GM12878 (cell line): ENCODE data around the gene DTWD2. TPM values are rescaled to one million over a fixed set of nuclear protein-coding genes. Genes with fewer than 3 reads are reported as not detected.

Source experiments
- ATAC-seq: fragments of 200-7000 bp; cut with Tn5 transposase; 3 replicates; pipeline ENCODE4 v1.9.1; 2020; ENCODE audit warnings: mild to moderate bottlenecking, moderate library complexity
- BruUV-seq: library from RNA; stranded (reverse); fragments of 400-500 nt; replicated peaks from 2 replicates; lab custom pipeline; 2021; lab: Mats Ljungman, UMichigan
- CTCF ChIA-PET: fragments of 300-600 bp; sonication (Branson Sonifier 250); formaldehyde crosslinking; extraction: SDS; loops from one replicate; lab custom pipeline; 2021; ENCODE audit warnings: inconsistent platforms; lab: Yijun Ruan, JAX
- POLR2A ChIA-PET: fragments of 350-600 bp; formaldehyde crosslinking; extraction: SDS; loops from one replicate; lab custom pipeline; 2021; ENCODE audit warnings: inconsistent platforms; lab: Charles Lee
- RAD21 ChIA-PET: fragments of 300-600 bp; sonication (Branson Sonifier 250); formaldehyde crosslinking; loops from one replicate; lab custom pipeline; 2023; ENCODE audit warnings: antibody characterized with exemption; ENCODE audit not compliant: unreplicated experiment; lab: Charles Lee
- SMC1A ChIA-PET: fragments of 300-600 bp; sonication (Branson Sonifier 250); formaldehyde crosslinking; loops from one replicate; lab custom pipeline; 2023; ENCODE audit not compliant: unreplicated experiment, uncharacterized antibody; lab: Charles Lee
- DNase-seq: peaks from one replicate; pipeline ENCODE4 v3.0.0-alpha.2; 2011; ENCODE audit warnings: low read depth, low spot score
- FAIRE-seq: peaks from 3 replicates; lab custom pipeline; 2011; peaks lifted over from hg19 to GRCh38; lab: Jason Lieb, UNC
- H2AFZ ChIP-seq: 2 replicates; pipeline ENCODE4 v1.6.0; 2011; ENCODE audit warnings: low read depth, low read length, control low read depth; ENCODE audit not compliant: control insufficient read depth
- H3K27ac ChIP-seq: 2 replicates; pipeline ENCODE4 v1.5.1; 2011; ENCODE audit warnings: control low read depth; ENCODE audit not compliant: control insufficient read depth, insufficient read depth
- H3K27me3 ChIP-seq, 2 experiments: replicated peaks in 1 of 2; 2 replicates each; pipeline versions ENCODE4 v1.6.0 to v1.6.1; 2011; ENCODE audit warnings: low read length in 1 of 2; ENCODE audit not compliant: control insufficient read depth in 2 of 2, insufficient read depth in 2 of 2
- H3K36me3 ChIP-seq, 2 experiments: 2 replicates each; pipeline ENCODE4 v1.5.1; 2011; ENCODE audit warnings: low read length in 1 of 2; ENCODE audit not compliant: control insufficient read depth in 2 of 2, insufficient read depth in 2 of 2
- H3K4me1 ChIP-seq: 2 replicates; pipeline ENCODE4 v1.6.1; 2011; ENCODE audit warnings: mild to moderate bottlenecking, low read length, moderate library complexity, mixed read lengths; ENCODE audit not compliant: control insufficient read depth, insufficient read depth
- H3K4me2 ChIP-seq: 2 replicates; pipeline ENCODE4 v1.6.0; 2011; ENCODE audit warnings: control low read depth; ENCODE audit not compliant: control insufficient read depth, insufficient read depth
- H3K4me3 ChIP-seq: fragments of 200-600 bp; sonication (generic); 2 replicates; pipeline ENCODE4 v1.5.1; 2016
- H3K79me2 ChIP-seq: 2 replicates; pipeline ENCODE4 v1.6.0; 2011; ENCODE audit warnings: low read length; ENCODE audit not compliant: control insufficient read depth, insufficient read depth
- H3K9ac ChIP-seq: 2 replicates; pipeline ENCODE4 v1.8.0; 2011; ENCODE audit warnings: low read length, control low read depth, mixed read lengths; ENCODE audit not compliant: control insufficient read depth, insufficient read depth
- H3K9me3 ChIP-seq: replicated peaks from 3 replicates; pipeline ENCODE4 v1.5.1; 2011; ENCODE audit warnings: mild to moderate bottlenecking, low read length; ENCODE audit not compliant: control insufficient read depth, insufficient read depth
- H4K20me1 ChIP-seq: 2 replicates; pipeline ENCODE4 v1.6.0; 2011; ENCODE audit not compliant: control insufficient read depth, insufficient read depth
- BMI1 ChIP-seq: fragments of 450-650 bp; IDR thresholded peaks from 2 replicates; pipeline ENCODE4 v1.6.1; 2016; ENCODE audit warnings: mild to moderate bottlenecking, moderate library complexity, borderline replicate concordance
- EZH2 ChIP-seq: IDR thresholded peaks from 2 replicates; pipeline ENCODE4 v1.6.1; 2012; ENCODE audit warnings: low read depth, mild to moderate bottlenecking, control low read depth, inconsistent platforms, low read length, borderline replicate concordance; ENCODE audit not compliant: control insufficient read depth
- FOXK2 ChIP-seq: fragments of 450-650 bp; IDR thresholded peaks from 2 replicates; pipeline ENCODE4 v1.6.1; 2017; ENCODE audit warnings: mild to moderate bottlenecking, moderate library complexity
- IRF4 ChIP-seq: IDR thresholded peaks from 2 replicates; pipeline ENCODE4 v1.6.1; 2011; ENCODE audit warnings: low read depth, low read length
- RELB ChIP-seq: fragments of 450-650 bp; IDR thresholded peaks from 2 replicates; pipeline ENCODE4 v1.6.1; 2017; ENCODE audit warnings: low read depth, mild to moderate bottlenecking, moderate library complexity
- SREBF2 ChIP-seq: IDR thresholded peaks from 2 replicates; pipeline ENCODE4 v1.6.1; 2012; ENCODE audit warnings: mild to moderate bottlenecking, low read length
- SRF ChIP-seq, 2 experiments: IDR thresholded peaks; 2 replicates each; pipeline ENCODE4 v1.6.1; 2011; ENCODE audit warnings: low read depth in 2 of 2, low read length in 2 of 2, mild to moderate bottlenecking in 1 of 2, moderate library complexity in 1 of 2
- ZNF592 ChIP-seq: fragments of 450-650 bp; IDR thresholded peaks from 2 replicates; pipeline ENCODE4 v1.6.1; 2017; ENCODE audit warnings: mild to moderate bottlenecking, moderate library complexity
- WGBS: methylation state at CpG from one replicate; pipeline ENCODE4 v1.1.6; 2016; ENCODE audit warnings: low lambda C conversion rate; ENCODE audit not compliant: insufficient replicate concordance, insufficient coverage; ENCODE audit errors: missing lambda C conversion rate; 5-methylcytosine and 5-hydroxymethylcytosine counted together
- in situ Hi-C: fragments of 300-500 bp; cut with MboI; formaldehyde crosslinking; loops from 9 replicates; pipeline ENCODE4 v1.14.3; 2018; ENCODE audit warnings: mixed read lengths
- intact Hi-C: fragments of 100-400 bp; cut with micrococcal nuclease; formaldehyde crosslinking; loops from one replicate; pipeline ENCODE4 v1.14.2; 2022; ENCODE audit not compliant: unreplicated experiment
- polyA plus RNA-seq, 11 experiments: library from polyadenylated mRNA; depleted of rRNA in 4 of 11; unstranded in 6 of 11; stranded (reverse) in 5 of 11; fragments of >200 nt; fragmentation: Nextera tagmentation in 4 of 11; fragmentation: Illumina TruSeq in 1 of 11; extraction: Ambion mirVana in 4 of 11; extraction: Trizol in 1 of 11; gene quantifications; 1 replicate in 1 of 11; 2 replicates in 10 of 11; pipeline versions ENCODE4 v1.2.1 to v1.2.3, GENCODE V29; 2011 to 2016; ENCODE audit warnings: inconsistent platforms in 2 of 11, missing spikeins in 2 of 11, low read depth in 1 of 11
- total RNA-seq, 4 experiments: library from RNA; depleted of rRNA in 3 of 4; stranded (reverse); fragments of >200 nt in 3 of 4; fragmentation: Illumina TruSeq in 1 of 4; extraction: Trizol in 1 of 4; gene quantifications; 2 replicates each; pipeline versions ENCODE4 v1.2.1 to v1.2.3, GENCODE V29; 2013 to 2021
- TF ChIP-seq, protein P1 (sequence below): IDR thresholded peaks from 2 replicates; pipeline ENCODE4 v1.6.1; 2012; ENCODE audit warnings: low read depth, low read length, improper control_type of control experiment
- TF ChIP-seq, protein P2 (sequence below): IDR thresholded peaks from 2 replicates; pipeline ENCODE4 v1.6.1; 2011; ENCODE audit warnings: mild to moderate bottlenecking, low read depth, low read length, moderate library complexity; ENCODE audit not compliant: insufficient replicate concordance

DTWD2 gene
- total and polyA plus RNA-seq, 10 of the 15 experiments (the other 5 are each of a cell fraction or from before 2014, with no cell fraction given) = 0.93 to 8.4 (median 5.1) TPM

DNA sequence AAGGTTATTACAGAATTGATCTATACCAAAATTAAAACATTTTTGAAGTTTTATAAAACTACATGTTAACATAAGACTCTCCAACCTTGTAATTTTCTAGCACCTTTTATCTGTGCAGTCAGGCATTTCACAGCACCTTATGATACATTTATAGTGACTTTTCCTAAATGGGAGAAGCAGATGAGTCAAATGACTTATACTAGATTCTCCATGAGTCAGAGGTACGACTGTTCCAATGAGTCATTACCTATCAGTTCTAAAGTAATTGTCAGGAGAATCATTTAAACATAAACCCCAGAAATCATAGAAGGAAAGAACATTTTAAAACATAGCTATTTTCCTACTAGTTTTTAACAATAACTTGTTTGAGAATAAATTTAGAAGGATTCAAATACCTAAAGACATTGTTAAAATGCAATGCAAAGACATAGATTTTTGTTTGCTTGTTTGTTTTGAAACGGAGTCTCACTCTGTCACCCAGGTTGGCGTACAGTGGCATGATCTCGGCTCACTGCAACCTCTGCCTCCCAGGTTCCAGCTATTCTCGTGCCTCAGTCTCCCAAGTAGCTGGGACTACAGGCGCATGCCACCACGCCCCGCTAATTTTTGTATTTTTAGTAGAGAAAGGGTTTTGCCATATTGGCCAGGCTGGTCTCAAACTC, 47.9 kb upstream of the DTWD2 start:
- H3K4me1 ChIP-seq = peaks cover 19% of the 10 kb centered on the region
- CTCF ChIA-PET = interaction anchor here (0.6 to 1.0 kb wide), 2 partner anchors 48 to 432 kb away, joined by 3 read pairs; partner anchors contain the start of gene DTWD2
- TF ChIP-seq, protein P1, sequence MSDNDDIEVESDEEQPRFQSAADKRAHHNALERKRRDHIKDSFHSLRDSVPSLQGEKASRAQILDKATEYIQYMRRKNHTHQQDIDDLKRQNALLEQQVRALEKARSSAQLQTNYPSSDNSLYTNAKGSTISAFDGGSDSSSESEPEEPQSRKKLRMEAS = no peak
- no peak for TF ChIP-seq SREBF2
- no peak for TF ChIP-seq ZNF592
- no peak for TF ChIP-seq BMI1
- no peak for TF ChIP-seq EZH2
- no peak for TF ChIP-seq SRF (IDR thresholded peaks at IDR 0.05; ENCODE audit: low read depth in 2 of 2, low read length in 2 of 2)
- TF ChIP-seq, protein P2, sequence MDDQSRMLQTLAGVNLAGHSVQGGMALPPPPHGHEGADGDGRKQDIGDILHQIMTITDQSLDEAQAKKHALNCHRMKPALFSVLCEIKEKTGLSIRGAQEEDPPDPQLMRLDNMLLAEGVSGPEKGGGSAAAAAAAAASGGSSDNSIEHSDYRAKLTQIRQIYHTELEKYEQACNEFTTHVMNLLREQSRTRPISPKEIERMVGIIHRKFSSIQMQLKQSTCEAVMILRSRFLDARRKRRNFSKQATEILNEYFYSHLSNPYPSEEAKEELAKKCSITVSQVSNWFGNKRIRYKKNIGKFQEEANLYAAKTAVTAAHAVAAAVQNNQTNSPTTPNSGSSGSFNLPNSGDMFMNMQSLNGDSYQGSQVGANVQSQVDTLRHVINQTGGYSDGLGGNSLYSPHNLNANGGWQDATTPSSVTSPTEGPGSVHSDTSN = no peak
- TF ChIP-seq RELB = no peak
- TF ChIP-seq IRF4 = no peak
- TF ChIP-seq FOXK2 = no peak
- WGBS = 78% methylated on average over 8 of the region's 8 CpGs
- POLR2A ChIA-PET = no interaction called here
- no peaks in the 10 kb centered on the region for H4K20me1 ChIP-seq
- in situ Hi-C loops (no loop called here), intact Hi-C loops (no loop called here)
- RAD21 ChIA-PET = no interaction called here
- H3K4me3 ChIP-seq = no peak overlapping the region
- SMC1A ChIA-PET = interaction anchor here (0.6 to 1.2 kb wide), 3 partner anchors 12 to 40 kb away, joined by 3 to 5 read pairs (median 4); no protein-coding TSS in a partner anchor
- no peaks in the 10 kb centered on the region; the same call in 1 of the 2 replicates for H3K79me2 ChIP-seq
- no peak overlapping the region for H3K9ac ChIP-seq
- H3K9me3 ChIP-seq = no peaks in the 10 kb centered on the region
- no peak for ATAC-seq
- no peaks in the 10 kb centered on the region for H3K27me3 ChIP-seq
- H3K4me2 ChIP-seq = no peak overlapping the region
- H3K27ac ChIP-seq = no peak overlapping the region
- no TSS peak for BruUV-seq
- no peak overlapping the region for H2AFZ ChIP-seq
- FAIRE-seq = no peak
- DNase-seq = no peak
- no peaks in the 10 kb centered on the region for H3K36me3 ChIP-seq
